ENCODE measurements around the gene SCML2. TPM values are rescaled to one million over a fixed set of nuclear protein-coding genes. Genes with fewer than 3 reads are reported as not detected.

Gene SCML2
- total and polyA plus RNA-seq, 2 of the 8 experiments (the other 6 are each of a cell fraction or from before 2014, with no cell fraction given): 14.6 to 18.9 TPM

DNA sequence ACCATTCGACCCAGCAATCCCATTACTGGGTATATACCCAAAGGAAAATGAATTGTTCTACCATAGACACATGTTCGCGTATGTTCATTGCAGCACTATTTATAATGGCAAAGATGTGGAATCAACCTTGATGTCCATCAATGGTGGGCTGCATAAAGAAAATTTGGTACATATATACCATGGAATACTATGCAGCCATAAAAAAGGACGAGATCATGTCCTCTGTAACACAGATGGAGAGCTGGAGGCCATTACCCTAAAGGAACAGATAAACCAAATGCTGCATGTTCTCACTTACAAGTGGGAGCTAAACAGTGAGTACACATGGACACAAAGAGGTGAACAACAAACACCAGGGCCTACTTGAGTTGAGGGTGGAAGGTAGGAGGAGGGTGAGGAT lies 45.1 kb downstream of the SCML2 start:
- Histone ChIP-seq H3K36me3 (ENCODE audit: control insufficient read depth in 2 of 4, insufficient read depth in 4 of 4, low read length in 3 of 4) (peaks cover 0 to 3% (median 0%) of the 10 kb centered on the region in 4 experiments; a peak in 1 of 8 replicates), H3K79me2 (ENCODE audit: control insufficient read depth in 1 of 2, insufficient read depth in 2 of 2, low read length in 2 of 2) (no peaks in the 10 kb centered on the region), H3K4me1 (replicated peaks in 1 of 4; ENCODE audit: control insufficient read depth in 3 of 4, insufficient read depth in 4 of 4, low read length in 3 of 4) (no peaks in the 10 kb centered on the region; a peak in 1 of 7 replicates), H3K9me3 (ENCODE audit: insufficient read depth in 2 of 2, low read depth in 1 of 2, low read length in 1 of 2) (no peaks in the 10 kb centered on the region; a peak in 1 of 4 replicates), H2AK5ac (ENCODE audit: low read depth, low read length) (no peak overlapping the region), H3K18ac (ENCODE audit: extremely low read depth, low read length) (no peak overlapping the region), H3K14ac (ENCODE audit: insufficient read length) (no peak overlapping the region), H3K23ac (ENCODE audit: insufficient read length) (no peak overlapping the region), H2AFZ (ENCODE audit: low read length) (no peak overlapping the region), H4K91ac (replicated peaks; ENCODE audit: insufficient read length, low read length) (no peak overlapping the region), H3K23me2 (ENCODE audit: low read depth, low read length) (no peaks in the 10 kb centered on the region), H3K27ac (ENCODE audit: low read depth, low read length) (no peak overlapping the region), H3K4ac (replicated peaks; ENCODE audit: insufficient read length, low read depth, low read length) (no peak overlapping the region), H4K5ac (ENCODE audit: insufficient read length, low read depth, low read length) (no peak overlapping the region), H2BK5ac (ENCODE audit: low read depth, low read length) (no peak overlapping the region), H4K20me1 (replicated peaks in 1 of 2; ENCODE audit: control insufficient read depth in 1 of 2, insufficient read depth in 2 of 2, low read length in 2 of 2) (no peaks in the 10 kb centered on the region), H3K79me1 (ENCODE audit: low read depth, low read length) (no peaks in the 10 kb centered on the region), H3K4me3 (ENCODE audit: extremely low read depth in 1 of 4, insufficient read depth in 2 of 4, low read depth in 3 of 4, low read length in 4 of 4) (no peak overlapping the region), H3K56ac (replicated peaks; ENCODE audit: insufficient read length, low read depth, low read length) (no peak overlapping the region), H2BK12ac (ENCODE audit: low read depth, low read length) (no peak overlapping the region), H2BK20ac (ENCODE audit: low read length) (no peak overlapping the region), H4K8ac (ENCODE audit: extremely low read depth, insufficient read depth, low read length) (no peak overlapping the region), H3K27me3 (replicated peaks in 1 of 4; ENCODE audit: control insufficient read depth in 3 of 4, extremely low read depth in 1 of 4, insufficient read depth in 3 of 4, low read length in 3 of 4) (no peaks in the 10 kb centered on the region), H2BK120ac (replicated peaks; ENCODE audit: low read depth, low read length) (no peak overlapping the region), H3K9ac (replicated peaks in 1 of 4; ENCODE audit: extremely low read depth in 1 of 4, low read depth in 3 of 4, low read length in 3 of 4) (no peak overlapping the region), H3K4me2 (ENCODE audit: insufficient read depth in 1 of 2, low read depth in 2 of 2, low read length in 2 of 2) (no peak overlapping the region), H2BK15ac (ENCODE audit: low read length) (no peak overlapping the region)
- ChIA-PET CTCF (ENCODE audit: partially characterized antibody) (no interaction called here), POLR2A (ENCODE audit: partially characterized antibody) (no interaction called here)
- WGBS, 2 experiments (ENCODE audit: extremely low coverage in 1 of 2, insufficient coverage in 1 of 2, insufficient read length in 1 of 2, insufficient replicate concordance in 2 of 2, low coverage in 1 of 2, low lambda C conversion rate in 2 of 2, missing lambda C conversion rate in 1 of 2): 94% methylated on average over 4 of the region's 4 CpGs; no CpG with 5 or more reads in 1 of the 2 experiments
- FAIRE-seq (no peak), DNase-seq (ENCODE audit: low read depth in 1 of 2, low spot score in 2 of 2) (no peak)
- TF ChIP-seq TBP (IDR thresholded peaks at IDR 0.05; ENCODE audit: low read depth, low read length): no peak
- TF ChIP-seq CHD1 (IDR thresholded peaks at IDR 0.05; ENCODE audit: low read depth, low read length): no peak
- TF ChIP-seq TCF12 (IDR thresholded peaks at IDR 0.05; ENCODE audit: low read depth, low read length): no peak
- no peak for TF ChIP-seq SIN3A (conservative IDR thresholded peaks at IDR 0.05 in 1 of 2, IDR thresholded peaks at IDR 0.05 in 1 of 2; ENCODE audit: low read depth in 1 of 2, low read length in 2 of 2)
- no peak for TF ChIP-seq KDM5A (IDR thresholded peaks at IDR 0.05; ENCODE audit: low read length)
- TF ChIP-seq EZH2 (IDR thresholded peaks at IDR 0.05; ENCODE audit: low read depth, low read length, severe bottlenecking): no peak
- TF ChIP-seq, protein P1, sequence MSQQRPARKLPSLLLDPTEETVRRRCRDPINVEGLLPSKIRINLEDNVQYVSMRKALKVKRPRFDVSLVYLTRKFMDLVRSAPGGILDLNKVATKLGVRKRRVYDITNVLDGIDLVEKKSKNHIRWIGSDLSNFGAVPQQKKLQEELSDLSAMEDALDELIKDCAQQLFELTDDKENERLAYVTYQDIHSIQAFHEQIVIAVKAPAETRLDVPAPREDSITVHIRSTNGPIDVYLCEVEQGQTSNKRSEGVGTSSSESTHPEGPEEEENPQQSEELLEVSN (IDR thresholded peaks at IDR 0.05): no peak
- no peak for TF ChIP-seq CTBP2 (IDR thresholded peaks at IDR 0.05; ENCODE audit: borderline replicate concordance, insufficient read depth, insufficient read length, low read length)
- TF ChIP-seq, protein P2, sequence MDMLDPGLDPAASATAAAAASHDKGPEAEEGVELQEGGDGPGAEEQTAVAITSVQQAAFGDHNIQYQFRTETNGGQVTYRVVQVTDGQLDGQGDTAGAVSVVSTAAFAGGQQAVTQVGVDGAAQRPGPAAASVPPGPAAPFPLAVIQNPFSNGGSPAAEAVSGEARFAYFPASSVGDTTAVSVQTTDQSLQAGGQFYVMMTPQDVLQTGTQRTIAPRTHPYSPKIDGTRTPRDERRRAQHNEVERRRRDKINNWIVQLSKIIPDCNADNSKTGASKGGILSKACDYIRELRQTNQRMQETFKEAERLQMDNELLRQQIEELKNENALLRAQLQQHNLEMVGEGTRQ (IDR thresholded peaks at IDR 0.05; ENCODE audit: low read length): no peak
- TF ChIP-seq SIRT6 (IDR thresholded peaks at IDR 0.05; ENCODE audit: low read length): no peak
- TF ChIP-seq RXRA (IDR thresholded peaks at IDR 0.05; ENCODE audit: insufficient read depth, low read depth, low read length): no peak
- TF ChIP-seq RAD21 (IDR thresholded peaks at IDR 0.05 in 1 of 2, conservative IDR thresholded peaks at IDR 0.05 in 1 of 2; ENCODE audit: low read depth in 2 of 2, low read length in 2 of 2): no peak
